ENCODE data around the gene SELENOP. TPM values are rescaled to one million over a fixed set of nuclear protein-coding genes. Genes with fewer than 3 reads are reported as not detected.

Gene SELENOP
- total RNA-seq, 1 experiment from 2014 or later = 11.4 TPM

DNA sequence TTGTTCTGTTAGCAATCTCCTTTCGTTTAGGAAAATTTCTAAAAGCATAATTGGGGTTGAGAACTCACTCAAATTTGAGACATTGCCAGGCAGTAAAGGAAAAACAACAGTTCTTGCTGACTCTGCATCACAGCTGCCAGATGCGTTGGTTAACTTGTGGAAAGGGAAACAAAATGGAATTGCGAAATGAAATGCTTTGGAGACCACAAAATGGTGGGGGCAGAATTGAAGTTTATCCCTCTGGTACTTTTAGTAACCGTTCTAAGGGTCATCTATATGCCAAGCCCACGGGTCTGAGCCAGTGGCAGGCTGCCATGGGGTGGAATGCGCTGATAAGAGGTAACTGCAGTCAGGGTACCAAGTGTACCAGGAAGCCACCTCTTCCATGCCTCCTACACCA, 28.6 kb upstream of the SELENOP start:
- no peak for DNase-seq (ENCODE audit: low read depth, low spot score)
- no peaks in the 10 kb centered on the region for H3K79me2 ChIP-seq (ENCODE audit: insufficient read depth, low read length)
- no peak for ATAC-seq
- H2AFZ ChIP-seq (ENCODE audit: low read depth, low read length, poor library complexity, severe bottlenecking) = no peak overlapping the region
- no peaks in the 10 kb centered on the region for H3K36me3 ChIP-seq (ENCODE audit: control insufficient read depth in 1 of 2, insufficient read depth in 2 of 2, low read length in 2 of 2)
- no TSS peak for BruUV-seq (replicated peaks)
- ChIA-PET RAD21 (ENCODE audit: low non-redundant PET in 1 of 2, low total read pairs in 2 of 2, uncharacterized antibody in 2 of 2, unreplicated experiment in 2 of 2) (no interaction called here), POLR2A (no interaction called here), CTCF (no interaction called here)
- no peaks in the 10 kb centered on the region for H3K27me3 ChIP-seq (ENCODE audit: insufficient read depth, low read length)
- intact Hi-C loops (cut with micrococcal nuclease) = no loop called here
- TF ChIP-seq EZH2 (IDR thresholded peaks at IDR 0.05) (no peak), FOSL1 (IDR thresholded peaks at IDR 0.05; ENCODE audit: low read depth) (no peak), ZNF274 (IDR thresholded peaks at IDR 0.05; ENCODE audit: low read depth, low read length) (no peak), RAD21 (IDR thresholded peaks at IDR 0.05; ENCODE audit: low read depth) (no peak), CBX3 (IDR thresholded peaks at IDR 0.05; ENCODE audit: low read depth) (no peak), CEBPB (IDR thresholded peaks at IDR 0.05; ENCODE audit: low read depth) (no peak), POLR2AphosphoS5 (IDR thresholded peaks at IDR 0.05; ENCODE audit: low read depth, low read length) (no peak), MAX (IDR thresholded peaks at IDR 0.05) (no peak), JUND (IDR thresholded peaks at IDR 0.05) (no peak), CTCF (IDR thresholded peaks at IDR 0.05 in 2 of 3, conservative IDR thresholded peaks at IDR 0.05 in 1 of 3; ENCODE audit: borderline replicate concordance in 1 of 3, insufficient read depth in 1 of 3, low read depth in 2 of 3, low read length in 2 of 3) (no peak), SIN3A (IDR thresholded peaks at IDR 0.05; ENCODE audit: low read depth) (no peak), ELF1 (IDR thresholded peaks at IDR 0.05; ENCODE audit: borderline replicate concordance, low read depth) (no peak), SRF (IDR thresholded peaks at IDR 0.05; ENCODE audit: low read depth) (no peak), TCF7L2 (IDR thresholded peaks at IDR 0.05; ENCODE audit: borderline replicate concordance, extremely low read depth, insufficient read depth, insufficient read length) (no peak), ZFX (IDR thresholded peaks at IDR 0.05) (no peak)
- TF ChIP-seq, protein P1, sequence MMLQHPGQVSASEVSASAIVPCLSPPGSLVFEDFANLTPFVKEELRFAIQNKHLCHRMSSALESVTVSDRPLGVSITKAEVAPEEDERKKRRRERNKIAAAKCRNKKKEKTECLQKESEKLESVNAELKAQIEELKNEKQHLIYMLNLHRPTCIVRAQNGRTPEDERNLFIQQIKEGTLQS (IDR thresholded peaks at IDR 0.05) = no peak
- TF ChIP-seq, protein P2, sequence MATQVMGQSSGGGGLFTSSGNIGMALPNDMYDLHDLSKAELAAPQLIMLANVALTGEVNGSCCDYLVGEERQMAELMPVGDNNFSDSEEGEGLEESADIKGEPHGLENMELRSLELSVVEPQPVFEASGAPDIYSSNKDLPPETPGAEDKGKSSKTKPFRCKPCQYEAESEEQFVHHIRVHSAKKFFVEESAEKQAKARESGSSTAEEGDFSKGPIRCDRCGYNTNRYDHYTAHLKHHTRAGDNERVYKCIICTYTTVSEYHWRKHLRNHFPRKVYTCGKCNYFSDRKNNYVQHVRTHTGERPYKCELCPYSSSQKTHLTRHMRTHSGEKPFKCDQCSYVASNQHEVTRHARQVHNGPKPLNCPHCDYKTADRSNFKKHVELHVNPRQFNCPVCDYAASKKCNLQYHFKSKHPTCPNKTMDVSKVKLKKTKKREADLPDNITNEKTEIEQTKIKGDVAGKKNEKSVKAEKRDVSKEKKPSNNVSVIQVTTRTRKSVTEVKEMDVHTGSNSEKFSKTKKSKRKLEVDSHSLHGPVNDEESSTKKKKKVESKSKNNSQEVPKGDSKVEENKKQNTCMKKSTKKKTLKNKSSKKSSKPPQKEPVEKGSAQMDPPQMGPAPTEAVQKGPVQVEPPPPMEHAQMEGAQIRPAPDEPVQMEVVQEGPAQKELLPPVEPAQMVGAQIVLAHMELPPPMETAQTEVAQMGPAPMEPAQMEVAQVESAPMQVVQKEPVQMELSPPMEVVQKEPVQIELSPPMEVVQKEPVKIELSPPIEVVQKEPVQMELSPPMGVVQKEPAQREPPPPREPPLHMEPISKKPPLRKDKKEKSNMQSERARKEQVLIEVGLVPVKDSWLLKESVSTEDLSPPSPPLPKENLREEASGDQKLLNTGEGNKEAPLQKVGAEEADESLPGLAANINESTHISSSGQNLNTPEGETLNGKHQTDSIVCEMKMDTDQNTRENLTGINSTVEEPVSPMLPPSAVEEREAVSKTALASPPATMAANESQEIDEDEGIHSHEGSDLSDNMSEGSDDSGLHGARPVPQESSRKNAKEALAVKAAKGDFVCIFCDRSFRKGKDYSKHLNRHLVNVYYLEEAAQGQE (IDR thresholded peaks at IDR 0.05; ENCODE audit: low read depth) = no peak
- H3K4me3 ChIP-seq (replicated peaks in 1 of 2; ENCODE audit: low read depth in 1 of 2, low read length in 2 of 2) = no peak overlapping the region
- no peak overlapping the region for H3K4me2 ChIP-seq (ENCODE audit: low read length)
- H3K4me1 ChIP-seq (ENCODE audit: control insufficient read depth in 1 of 2, insufficient read depth in 2 of 2, low read length in 2 of 2) = no peaks in the 10 kb centered on the region
- no peak overlapping the region for H3K9ac ChIP-seq (ENCODE audit: low read length)
- H3K9me3 ChIP-seq (ENCODE audit: control insufficient read depth in 1 of 2, insufficient read depth in 1 of 2, low read depth in 1 of 2, low read length in 2 of 2) = no peaks in the 10 kb centered on the region
- H3K27ac ChIP-seq (ENCODE audit: low read depth, low read length) = no peak overlapping the region
- H3K9me2 ChIP-seq (ENCODE audit: insufficient read depth) = no peaks in the 10 kb centered on the region
- no peaks in the 10 kb centered on the region for H4K20me1 ChIP-seq (ENCODE audit: insufficient read depth)

Measured in HCT116 (cell line).